ENCODE data around the gene BLOC1S6. TPM values are rescaled to one million over a fixed set of nuclear protein-coding genes. Genes with fewer than 3 reads are reported as not detected.
A peak's percentile ranks its signal among the peaks of the same experiment; 100 is the strongest.

BLOC1S6 gene
- polyA plus RNA-seq (2011; rRNA removed): 29.9 and 39.0 TPM in 2 replicates
- polyA minus RNA-seq (2011; rRNA and poly(A)+ RNA removed): 10.2 and 31.0 TPM in 2 replicates

GRCh38 chr15:45587095-45587862 lies at the start of gene BLOC1S6:
BLOC1S6 (plus strand) TSS chr15:45587379; CDS start chr15:45587444, 65 bp downstream.
- POLR2A ChIA-PET: interaction anchor here (0.5 to 2.2 kb wide), 8 partner anchors 38 to 185 kb away, joined by 3 to 7 read pairs (median 4); partner anchors contain the start of gene SLC30A4
- CTCF ChIA-PET: interaction anchor here (0.5 to 5.5 kb wide), 9 partner anchors 24 to 1560 kb away, joined by 3 to 56 read pairs (median 8); no protein-coding TSS in a partner anchor
- no peak for TF ChIP-seq CTCF (IDR thresholded peaks at IDR 0.05; ENCODE audit: low read depth, low read length)
- H3K27ac ChIP-seq (ENCODE audit: low read depth, low read length): peak within 1 kb of the TSS; percentile 100
- H3K9me3 ChIP-seq (ENCODE audit: control insufficient read depth, insufficient read depth, low read length): peaks cover 4% of the 10 kb centered on the region; the same call in 1 of the 2 replicates
- DNase-seq (ENCODE audit: low read depth, low spot score): peak; percentile 74
- H3K4me3 ChIP-seq (ENCODE audit: low read depth, low read length): peak within 1 kb of the TSS; percentile 88
- no peaks in the 10 kb centered on the region for H3K27me3 ChIP-seq (ENCODE audit: control insufficient read depth, insufficient read depth, low read length)

DNA sequence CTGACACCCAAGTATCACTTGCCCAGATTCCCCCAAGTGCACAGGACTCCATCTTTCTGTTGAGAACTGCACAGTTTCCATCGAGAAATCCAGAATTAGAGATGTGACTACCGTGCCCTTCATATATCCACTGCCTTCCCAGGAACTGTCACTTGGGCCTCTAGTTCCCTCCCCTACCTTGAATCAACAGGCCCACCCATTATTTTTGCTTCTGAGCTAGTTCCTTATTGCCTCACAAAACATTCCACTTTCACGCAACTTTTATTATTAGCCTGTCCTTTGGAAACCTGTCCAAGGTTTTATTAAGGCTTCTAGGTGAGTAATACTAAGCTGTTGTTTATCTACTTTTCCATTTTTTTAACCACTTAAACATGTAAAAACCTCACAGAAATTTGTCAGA lies 47.5 kb upstream of the BLOC1S6 start:
- no peaks in the 10 kb centered on the region for H3K27me3 ChIP-seq (ENCODE audit: control insufficient read depth, insufficient read depth, low read length)
- ChIA-PET CTCF (interaction anchor here (1.0 kb wide), 1 partner anchor 70 kb away, joined by 3 read pairs; no protein-coding TSS in a partner anchor), POLR2A (no interaction called here)
- DNase-seq (ENCODE audit: low read depth, low spot score): no peak
- no peak overlapping the region for H3K27ac ChIP-seq (ENCODE audit: low read depth, low read length)
- no peak for TF ChIP-seq CTCF (IDR thresholded peaks at IDR 0.05; ENCODE audit: low read depth, low read length)
- H3K9me3 ChIP-seq (ENCODE audit: control insufficient read depth, insufficient read depth, low read length): no peaks in the 10 kb centered on the region
- no peak overlapping the region for H3K4me3 ChIP-seq (ENCODE audit: low read depth, low read length)

GRCh38 chr15:45540531-45540930 lies 46.6 kb upstream of the BLOC1S6 start:
- ChIA-PET CTCF (interaction anchor here (0.7 kb wide), 1 partner anchor 81 kb away, joined by 3 read pairs; no protein-coding TSS in a partner anchor), POLR2A (no interaction called here)
- no peak overlapping the region for H3K27ac ChIP-seq (ENCODE audit: low read depth, low read length)
- no peak for TF ChIP-seq CTCF (IDR thresholded peaks at IDR 0.05; ENCODE audit: low read depth, low read length)
- H3K4me3 ChIP-seq (ENCODE audit: low read depth, low read length): no peak overlapping the region
- no peaks in the 10 kb centered on the region for H3K9me3 ChIP-seq (ENCODE audit: control insufficient read depth, insufficient read depth, low read length)
- H3K27me3 ChIP-seq (ENCODE audit: control insufficient read depth, insufficient read depth, low read length): no peaks in the 10 kb centered on the region
- DNase-seq (ENCODE audit: low read depth, low spot score): no peak

DNA sequence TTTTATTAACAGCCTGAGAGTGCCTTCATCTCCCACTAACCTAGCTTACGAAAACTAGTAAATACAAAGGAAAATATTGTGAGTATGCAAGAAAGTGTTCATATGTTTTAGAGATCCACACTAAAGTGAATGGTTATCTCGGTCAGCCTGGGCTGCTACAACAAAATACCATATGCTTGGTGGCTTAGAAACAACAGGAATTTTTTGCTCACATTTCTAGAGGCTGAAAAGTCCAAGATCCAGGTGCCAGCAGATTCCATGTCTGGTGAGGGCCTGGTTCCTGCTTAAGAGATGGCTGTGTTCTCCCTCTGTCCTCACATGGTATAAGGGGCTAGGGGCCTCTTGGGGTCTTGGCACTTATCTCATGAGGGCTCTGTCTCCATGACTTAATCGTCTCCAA lies 44.1 kb upstream of the BLOC1S6 start:
- Histone ChIP-seq H3K27ac (ENCODE audit: low read depth, low read length) (no peak overlapping the region), H3K27me3 (ENCODE audit: control insufficient read depth, insufficient read depth, low read length) (no peaks in the 10 kb centered on the region), H3K4me3 (ENCODE audit: low read depth, low read length) (no peak overlapping the region), H3K9me3 (ENCODE audit: control insufficient read depth, insufficient read depth, low read length) (no peaks in the 10 kb centered on the region)
- ChIA-PET POLR2A (no interaction called here), CTCF (no interaction called here)
- no peak for TF ChIP-seq CTCF (IDR thresholded peaks at IDR 0.05; ENCODE audit: low read depth, low read length)
- DNase-seq (ENCODE audit: low read depth, low spot score): no peak
